Mesenteric fat pad (tissue), 1 donor: ENCODE data around the gene PDZD4. TPM values are rescaled to one million over a fixed set of nuclear protein-coding genes. Genes with fewer than 3 reads are reported as not detected.

Source experiments
- DNase-seq: peaks from one replicate; pipeline ENCODE4 v3.0.0-alpha.2; 2020; ENCODE audit warnings: low spot score
- total RNA-seq: library from RNA; stranded (reverse); fragmentation: NEBNext Ultra II Directional; extraction: Animal tissue kit (Norgen Biotek cat#: 25700); gene quantifications from one replicate; pipeline ENCODE4 v1.2.1, GENCODE V29; 2021
- donor health status: DM: yes; HTN: yes; CAD: no.

The PDZD4 gene
- total RNA-seq, 1 donor from 2014 or later: 2.5 TPM

GRCh38 chrX:153772316-153773217, 57.8 kb downstream of the PDZD4 start:
- DNase-seq: no peak

- DNase-seq: no peak
Observed at GRCh38 chrX:153771415-153772315, 58.7 kb downstream of the PDZD4 start.

GRCh38 chrX:153770601-153771414, 59.5 kb downstream of the PDZD4 start:
- no peak for DNase-seq

GRCh38 chrX:153769865-153770600, 60.3 kb downstream of the PDZD4 start:
- DNase-seq: no peak

GRCh38 chrX:153769158-153769864, 61.0 kb downstream of the PDZD4 start:
- DNase-seq: no peak

- no peak for DNase-seq
Observed at GRCh38 chrX:153768311-153769157, 61.8 kb downstream of the PDZD4 start.

GRCh38 chrX:153767674-153768055, 62.7 kb downstream of the PDZD4 start:
- no peak for DNase-seq

- DNase-seq: no peak
Observed at GRCh38 chrX:153766871-153767673, 63.3 kb downstream of the PDZD4 start.

- no peak for DNase-seq
Observed at GRCh38 chrX:153766098-153766817, 64.1 kb downstream of the PDZD4 start.

- DNase-seq: no peak
Observed at GRCh38 chrX:153765138-153766079, 64.9 kb downstream of the PDZD4 start.

- DNase-seq: no peak
Observed at GRCh38 chrX:153764786-153765137, 65.6 kb downstream of the PDZD4 start.

GRCh38 chrX:153763989-153764755, 66.2 kb downstream of the PDZD4 start, which contains the start of gene PLXNB3:
PLXNB3 (plus strand) TSS chrX:153764249; CDS start chrX:153765536, 1,287 bp downstream.
- DNase-seq: no peak

GRCh38 chrX:153763298-153763932, 66.9 kb downstream of the PDZD4 start:
- no peak for DNase-seq

GRCh38 chrX:153762626-153763173, 67.6 kb downstream of the PDZD4 start:
- no peak for DNase-seq

GRCh38 chrX:153761863-153762262, 68.5 kb downstream of the PDZD4 start:
- DNase-seq: no peak
